ENCODE data around the gene ARAP2. TPM values are rescaled to one million over a fixed set of nuclear protein-coding genes. Genes with fewer than 3 reads are reported as not detected.

The ARAP2 gene
- total RNA-seq, 2 donors from 2014 or later = 124 to 156 TPM

- H3K4me3 Mint-ChIP-seq = no peak overlapping the region
- no peaks in the 10 kb centered on the region for H3K9me3 Mint-ChIP-seq
- H3K4me1 Mint-ChIP-seq (ENCODE audit: low read depth in 2 of 2) = peaks cover 18 to 20% of the 10 kb centered on the region in 2 donors
- H3K36me3 Mint-ChIP-seq = peaks cover 18% of the 10 kb centered on the region
- no peak for DNase-seq (ENCODE audit: low spot score)
- ATAC-seq = no peak
- no peak overlapping the region for H3K27ac Mint-ChIP-seq
- H3K27me3 Mint-ChIP-seq = no peaks in the 10 kb centered on the region
Observed at GRCh38 chr4:36133086-36133485, 111.2 kb downstream of the ARAP2 start.

GRCh38 chr4:36130641-36131040 lies 113.7 kb downstream of the ARAP2 start:
- Mint-ChIP-seq H3K4me1 (ENCODE audit: low read depth in 2 of 2) (peaks cover 18 to 20% of the 10 kb centered on the region in 2 donors), H3K27me3 (no peaks in the 10 kb centered on the region), H3K9me3 (no peaks in the 10 kb centered on the region), H3K36me3 (peaks cover 18% of the 10 kb centered on the region), H3K4me3 (no peak overlapping the region), H3K27ac (peak overlapping the region; percentile 22 to 40)
- DNase-seq (ENCODE audit: low spot score) (no peak), ATAC-seq (no peak)

GRCh38 chr4:36128689-36129088 lies 115.6 kb downstream of the ARAP2 start:
- H3K27me3 Mint-ChIP-seq = no peaks in the 10 kb centered on the region
- DNase-seq (ENCODE audit: low spot score) = no peak
- H3K9me3 Mint-ChIP-seq = no peaks in the 10 kb centered on the region
- no peak for ATAC-seq
- peak overlapping the region; percentile 6 for H3K4me3 Mint-ChIP-seq
- peak overlapping the region; percentile 22 to 40 for H3K27ac Mint-ChIP-seq
- H3K4me1 Mint-ChIP-seq (ENCODE audit: low read depth in 2 of 2) = peaks cover 20 to 23% of the 10 kb centered on the region in 2 donors
- peaks cover 22% of the 10 kb centered on the region for H3K36me3 Mint-ChIP-seq

GRCh38 chr4:36123906-36124305 lies 120.4 kb downstream of the ARAP2 start:
- no peak for DNase-seq (ENCODE audit: low spot score)
- H3K27me3 Mint-ChIP-seq = no peaks in the 10 kb centered on the region
- peaks cover 14 to 15% of the 10 kb centered on the region in 2 donors for H3K4me1 Mint-ChIP-seq (ENCODE audit: low read depth in 2 of 2)
- peak overlapping the region; percentile 25 to 61 for H3K27ac Mint-ChIP-seq
- ATAC-seq = no peak
- no peak overlapping the region for H3K4me3 Mint-ChIP-seq
- H3K9me3 Mint-ChIP-seq = peaks cover 3% of the 10 kb centered on the region
- peaks cover 21% of the 10 kb centered on the region for H3K36me3 Mint-ChIP-seq

GRCh38 chr4:36115312-36115711 lies 129.0 kb downstream of the ARAP2 start:
- no peak for DNase-seq (ENCODE audit: low spot score)
- H3K4me3 Mint-ChIP-seq = no peak overlapping the region
- H3K4me1 Mint-ChIP-seq (ENCODE audit: low read depth in 2 of 2) = peaks cover 14 to 19% of the 10 kb centered on the region in 2 donors
- no peak overlapping the region for H3K27ac Mint-ChIP-seq
- peaks cover 20% of the 10 kb centered on the region for H3K36me3 Mint-ChIP-seq
- peak in 1 of 2 donors; percentile 52 for ATAC-seq
- H3K9me3 Mint-ChIP-seq = no peaks in the 10 kb centered on the region
- H3K27me3 Mint-ChIP-seq = no peaks in the 10 kb centered on the region

GRCh38 chr4:36111172-36111571 lies 133.1 kb downstream of the ARAP2 start:
- Mint-ChIP-seq H3K4me1 (ENCODE audit: low read depth in 2 of 2) (peaks cover 6 to 12% of the 10 kb centered on the region in 2 donors), H3K4me3 (no peak overlapping the region), H3K27ac (no peak overlapping the region), H3K36me3 (peaks cover 10% of the 10 kb centered on the region), H3K9me3 (no peaks in the 10 kb centered on the region), H3K27me3 (no peaks in the 10 kb centered on the region)
- no peak for DNase-seq (ENCODE audit: low spot score)
- ATAC-seq = no peak

- DNase-seq (ENCODE audit: low spot score) (no peak), ATAC-seq (no peak)
- Mint-ChIP-seq H3K27me3 (no peaks in the 10 kb centered on the region), H3K9me3 (no peaks in the 10 kb centered on the region), H3K4me3 (no peak overlapping the region), H3K4me1 (ENCODE audit: low read depth in 2 of 2) (peaks cover 15 to 17% of the 10 kb centered on the region in 2 donors), H3K36me3 (peaks cover 15% of the 10 kb centered on the region), H3K27ac (peak overlapping the region; percentile 18 to 28)
Observed at GRCh38 chr4:36099509-36099908, 144.8 kb downstream of the ARAP2 start.

GRCh38 chr4:36094995-36095394 lies 149.3 kb downstream of the ARAP2 start:
- Mint-ChIP-seq H3K36me3 (peaks cover 10% of the 10 kb centered on the region), H3K4me1 (ENCODE audit: low read depth in 2 of 2) (peaks cover 8 to 9% of the 10 kb centered on the region in 2 donors), H3K4me3 (no peak overlapping the region), H3K9me3 (no peaks in the 10 kb centered on the region), H3K27me3 (no peaks in the 10 kb centered on the region), H3K27ac (no peak overlapping the region)
- DNase-seq (ENCODE audit: low spot score) (no peak), ATAC-seq (no peak)

GRCh38 chr4:36091997-36092396 lies 152.3 kb downstream of the ARAP2 start:
- DNase-seq (ENCODE audit: low spot score) (no peak), ATAC-seq (no peak)
- Mint-ChIP-seq H3K4me3 (no peak overlapping the region), H3K36me3 (no peaks in the 10 kb centered on the region), H3K27ac (no peak overlapping the region), H3K4me1 (ENCODE audit: low read depth in 2 of 2) (peaks cover 0 to 4% of the 10 kb centered on the region in 2 donors), H3K27me3 (no peaks in the 10 kb centered on the region), H3K9me3 (no peaks in the 10 kb centered on the region)

GRCh38 chr4:36088542-36088941 lies 155.8 kb downstream of the ARAP2 start:
- DNase-seq (ENCODE audit: low spot score) (no peak), ATAC-seq (no peak)
- H3K4me3 Mint-ChIP-seq = no peak overlapping the region
- H3K4me1 Mint-ChIP-seq (ENCODE audit: low read depth in 2 of 2) = peaks cover 4 to 12% of the 10 kb centered on the region in 2 donors
- no peaks in the 10 kb centered on the region for H3K36me3 Mint-ChIP-seq
- no peak overlapping the region for H3K27ac Mint-ChIP-seq
- no peaks in the 10 kb centered on the region for H3K9me3 Mint-ChIP-seq
- no peaks in the 10 kb centered on the region for H3K27me3 Mint-ChIP-seq

GRCh38 chr4:36086261-36086786 lies 158.0 kb downstream of the ARAP2 start:
- DNase-seq (ENCODE audit: low spot score) (no peak), ATAC-seq (peak in 1 of 2 donors; percentile 20)
- Mint-ChIP-seq H3K4me1 (ENCODE audit: low read depth in 2 of 2) (peaks cover 4 to 12% of the 10 kb centered on the region in 2 donors), H3K27me3 (no peaks in the 10 kb centered on the region), H3K9me3 (no peaks in the 10 kb centered on the region), H3K4me3 (no peak overlapping the region), H3K27ac (peak overlapping the region; percentile 49 to 79), H3K36me3 (no peaks in the 10 kb centered on the region)

GRCh38 chr4:36082817-36083216 lies 161.5 kb downstream of the ARAP2 start:
- Mint-ChIP-seq H3K27ac (no peak overlapping the region), H3K27me3 (no peaks in the 10 kb centered on the region), H3K36me3 (no peaks in the 10 kb centered on the region), H3K4me3 (no peak overlapping the region), H3K9me3 (no peaks in the 10 kb centered on the region), H3K4me1 (ENCODE audit: low read depth in 2 of 2) (peaks cover 4 to 9% of the 10 kb centered on the region in 2 donors)
- DNase-seq (ENCODE audit: low spot score) (no peak), ATAC-seq (no peak)

GRCh38 chr4:36081185-36081584 lies 163.1 kb downstream of the ARAP2 start:
- ATAC-seq (peak; percentile 36 to 87), DNase-seq (ENCODE audit: low spot score) (no peak)
- H3K27me3 Mint-ChIP-seq = no peaks in the 10 kb centered on the region
- no peak overlapping the region for H3K4me3 Mint-ChIP-seq
- no peak overlapping the region for H3K27ac Mint-ChIP-seq
- peaks cover 2 to 3% of the 10 kb centered on the region in 2 donors for H3K4me1 Mint-ChIP-seq (ENCODE audit: low read depth in 2 of 2)
- no peaks in the 10 kb centered on the region for H3K36me3 Mint-ChIP-seq
- no peaks in the 10 kb centered on the region for H3K9me3 Mint-ChIP-seq

- Mint-ChIP-seq H3K4me3 (no peak overlapping the region), H3K36me3 (no peaks in the 10 kb centered on the region)
Observed at GRCh38 chr4:36079666-36080065, 164.6 kb downstream of the ARAP2 start.

GRCh38 chr4:36078319-36078718 lies 166.0 kb downstream of the ARAP2 start:
- ATAC-seq (no peak), DNase-seq (ENCODE audit: low spot score) (no peak)
- Mint-ChIP-seq H3K4me3 (no peak overlapping the region), H3K9me3 (no peaks in the 10 kb centered on the region), H3K27ac (no peak overlapping the region), H3K4me1 (ENCODE audit: low read depth in 2 of 2) (no peaks in the 10 kb centered on the region), H3K27me3 (no peaks in the 10 kb centered on the region), H3K36me3 (no peaks in the 10 kb centered on the region)

More at GRCh38 chr4:36079666-36080065, 164.6 kb downstream of the ARAP2 start:
- no peaks in the 10 kb centered on the region for H3K27me3 Mint-ChIP-seq
- no peak for ATAC-seq
- DNase-seq (ENCODE audit: low spot score) = no peak
- no peaks in the 10 kb centered on the region for H3K4me1 Mint-ChIP-seq (ENCODE audit: low read depth in 2 of 2)
- H3K9me3 Mint-ChIP-seq = no peaks in the 10 kb centered on the region
- peak overlapping the region in 1 of 2 donors; percentile 34 for H3K27ac Mint-ChIP-seq

Data from natural killer cell treated with Interleukin-12 subunit alpha and Interleukin-12 subunit beta and Interleukin-15 and Interleukin-18, amount 100 ng/mL, for 72 hours (primary cell).